Measurements from ENCODE around the gene SLC38A1. TPM values are rescaled to one million over a fixed set of nuclear protein-coding genes. Genes with fewer than 3 reads are reported as not detected.

The SLC38A1 gene
- total and polyA plus RNA-seq, 11 donors: 41.5 to 250 (median 157) TPM

GRCh38 chr12:46265102-46265501, 3.7 kb downstream of the SLC38A1 start:
- no peaks in the 10 kb centered on the region for H3K9me3 ChIP-seq
- intact Hi-C loops (cut with DNase I): loop anchor here in 7 of 10 donors (2.0 to 10.0 kb wide), 6 partner anchors 50 to 110 kb away; partner anchors contain the start of gene SLC38A2 (in 1 of the 7)
- no peak for ATAC-seq
- H3K4me1 ChIP-seq: peaks cover 0 to 80% (median 34%) of the 10 kb centered on the region in 12 donors
- TF ChIP-seq POLR2A (IDR thresholded peaks at IDR 0.05): no peak
- TF ChIP-seq, protein P1, sequence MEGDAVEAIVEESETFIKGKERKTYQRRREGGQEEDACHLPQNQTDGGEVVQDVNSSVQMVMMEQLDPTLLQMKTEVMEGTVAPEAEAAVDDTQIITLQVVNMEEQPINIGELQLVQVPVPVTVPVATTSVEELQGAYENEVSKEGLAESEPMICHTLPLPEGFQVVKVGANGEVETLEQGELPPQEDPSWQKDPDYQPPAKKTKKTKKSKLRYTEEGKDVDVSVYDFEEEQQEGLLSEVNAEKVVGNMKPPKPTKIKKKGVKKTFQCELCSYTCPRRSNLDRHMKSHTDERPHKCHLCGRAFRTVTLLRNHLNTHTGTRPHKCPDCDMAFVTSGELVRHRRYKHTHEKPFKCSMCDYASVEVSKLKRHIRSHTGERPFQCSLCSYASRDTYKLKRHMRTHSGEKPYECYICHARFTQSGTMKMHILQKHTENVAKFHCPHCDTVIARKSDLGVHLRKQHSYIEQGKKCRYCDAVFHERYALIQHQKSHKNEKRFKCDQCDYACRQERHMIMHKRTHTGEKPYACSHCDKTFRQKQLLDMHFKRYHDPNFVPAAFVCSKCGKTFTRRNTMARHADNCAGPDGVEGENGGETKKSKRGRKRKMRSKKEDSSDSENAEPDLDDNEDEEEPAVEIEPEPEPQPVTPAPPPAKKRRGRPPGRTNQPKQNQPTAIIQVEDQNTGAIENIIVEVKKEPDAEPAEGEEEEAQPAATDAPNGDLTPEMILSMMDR (IDR thresholded peaks at IDR 0.05): no peak
- peak overlapping the region in 2 of 12 donors; percentile 6 to 74 for H3K4me3 ChIP-seq
- no peaks in the 10 kb centered on the region for H3K36me3 ChIP-seq
- peaks cover 0 to 37% (median 0%) of the 10 kb centered on the region in 9 donors for H3K27me3 ChIP-seq
- peak overlapping the region in 11 of 12 donors; percentile 3 to 91 (median 78) for H3K27ac ChIP-seq
- no peak for DNase-seq

DNA sequence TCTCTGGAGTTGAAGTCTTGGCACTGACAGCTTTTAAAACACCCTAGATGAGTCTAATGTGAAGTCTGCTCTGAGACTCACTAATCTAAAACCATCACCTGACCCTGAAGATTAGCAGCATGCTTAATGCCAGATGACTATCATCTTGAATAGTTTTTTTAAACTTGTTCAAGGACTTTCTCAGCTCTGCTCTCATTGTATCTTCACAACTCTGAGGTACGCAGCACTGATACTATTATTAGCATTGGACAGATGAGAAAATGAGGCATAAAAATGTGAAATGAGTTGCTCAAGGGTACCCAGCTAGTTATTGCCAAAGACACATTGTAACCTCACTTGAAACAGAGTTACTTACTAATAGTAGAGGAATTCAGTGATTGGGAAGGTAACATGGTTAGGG, 4.8 kb downstream of the SLC38A1 start:
- H3K4me3 ChIP-seq: peak overlapping the region in 1 of 12 donors; percentile 1
- WGBS, 4 donors: 30 to 62% (median 37%) methylated on average over 1 of the region's 1 CpG

GRCh38 chr12:46263140-46264016, 5.5 kb downstream of the SLC38A1 start:
- H3K9me3 ChIP-seq: no peaks in the 10 kb centered on the region
- H3K27me3 ChIP-seq: peaks cover 0 to 23% (median 0%) of the 10 kb centered on the region in 9 donors
- peaks cover 0 to 69% (median 26%) of the 10 kb centered on the region in 12 donors for H3K4me1 ChIP-seq
- intact Hi-C loops (cut with DNase I): loop anchor here in 4 of 10 donors (2.0 to 10.0 kb wide), 4 partner anchors 49 to 109 kb away; no protein-coding TSS in a partner anchor
- H3K4me3 ChIP-seq: no peak overlapping the region
- DNase-seq (no peak), ATAC-seq (peak in 2 of 4 donors; percentile 26 to 50)
- TF ChIP-seq, protein P1 (IDR thresholded peaks at IDR 0.05): peak in 5 of 12 donors; percentile 23 to 42 (median 26)
- TF ChIP-seq POLR2A (IDR thresholded peaks at IDR 0.05): no peak
- WGBS, 4 donors: 76 to 79% (median 78%) methylated on average over 6 of the region's 6 CpGs
- H3K36me3 ChIP-seq: no peaks in the 10 kb centered on the region
- H3K27ac ChIP-seq: peak overlapping the region; percentile 10 to 91 (median 57)

More for the DNA sequence above, 4.8 kb downstream of the SLC38A1 start:
- intact Hi-C loops (cut with DNase I): loop anchor here in 4 of 10 donors (2.0 to 10.0 kb wide), 4 partner anchors 49 to 109 kb away; no protein-coding TSS in a partner anchor
- Histone ChIP-seq H3K4me1 (peaks cover 0 to 75% (median 31%) of the 10 kb centered on the region in 12 donors), H3K27me3 (peaks cover 0 to 29% (median 0%) of the 10 kb centered on the region in 9 donors), H3K27ac (peak overlapping the region in 10 of 12 donors; percentile 16 to 91 (median 54)), H3K9me3 (no peaks in the 10 kb centered on the region), H3K36me3 (no peaks in the 10 kb centered on the region)
- TF ChIP-seq POLR2A (IDR thresholded peaks at IDR 0.05): no peak
- TF ChIP-seq, protein P1 (IDR thresholded peaks at IDR 0.05): no peak
- ATAC-seq (no peak), DNase-seq (no peak)

DNA sequence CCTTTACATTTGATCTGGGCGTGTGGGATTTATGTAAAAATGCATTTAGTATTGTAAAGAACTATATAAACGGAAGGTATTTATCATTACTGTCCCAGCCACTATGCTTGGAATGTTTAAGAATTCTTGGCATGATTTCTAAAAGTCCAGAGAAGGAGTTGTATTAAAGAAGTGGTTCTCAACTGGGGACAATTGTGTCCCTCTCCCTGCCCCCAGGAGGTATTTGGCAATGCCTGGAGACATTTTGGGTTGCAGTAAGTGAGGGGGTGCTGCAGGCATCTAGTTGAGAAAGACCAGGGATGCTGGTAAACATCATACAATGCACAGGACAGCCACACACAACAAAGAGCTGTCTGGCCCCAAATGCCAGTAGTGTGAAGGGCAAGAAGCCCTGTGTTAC, 7.2 kb downstream of the SLC38A1 start:
- TF ChIP-seq, protein P1 (IDR thresholded peaks at IDR 0.05): no peak
- TF ChIP-seq POLR2A (IDR thresholded peaks at IDR 0.05): no peak
- 66 to 75% (median 72%) methylated on average over 2 of the region's 2 CpGs for WGBS, 4 donors
- peak overlapping the region in 9 of 12 donors; percentile 33 to 68 (median 52) for H3K27ac ChIP-seq
- ATAC-seq (no peak), DNase-seq (no peak)
- intact Hi-C loops (cut with DNase I): loop anchor here in 3 of 10 donors (5.0 to 10.0 kb wide), 3 partner anchors 47 to 107 kb away; no protein-coding TSS in a partner anchor
- no peaks in the 10 kb centered on the region for H3K9me3 ChIP-seq
- H3K4me3 ChIP-seq: no peak overlapping the region
- no peaks in the 10 kb centered on the region for H3K36me3 ChIP-seq
- H3K27me3 ChIP-seq: peaks cover 0 to 8% (median 0%) of the 10 kb centered on the region in 9 donors
- H3K4me1 ChIP-seq: peaks cover 0 to 56% (median 25%) of the 10 kb centered on the region in 12 donors
